ENCODE data around the gene TNPO2.

- TF ChIP-seq POLR2AphosphoS5 (IDR thresholded peaks at IDR 0.05; ENCODE audit: borderline replicate concordance, low read depth, low read length) (no peak), EZH2 (IDR thresholded peaks at IDR 0.05) (no peak)
Measured at GRCh38 chr19:12660980-12661379, 62.8 kb downstream of the TNPO2 start.

Measured in SK-N-MC (cell line).